ENCODE measurements around the gene SEC16B.
"Not testable (repeated sequence)": the region's sequence is repeated elsewhere in the genome, so short reads cannot be mapped to it uniquely, and the experiment has no call there.

Gene SEC16B, protein sequence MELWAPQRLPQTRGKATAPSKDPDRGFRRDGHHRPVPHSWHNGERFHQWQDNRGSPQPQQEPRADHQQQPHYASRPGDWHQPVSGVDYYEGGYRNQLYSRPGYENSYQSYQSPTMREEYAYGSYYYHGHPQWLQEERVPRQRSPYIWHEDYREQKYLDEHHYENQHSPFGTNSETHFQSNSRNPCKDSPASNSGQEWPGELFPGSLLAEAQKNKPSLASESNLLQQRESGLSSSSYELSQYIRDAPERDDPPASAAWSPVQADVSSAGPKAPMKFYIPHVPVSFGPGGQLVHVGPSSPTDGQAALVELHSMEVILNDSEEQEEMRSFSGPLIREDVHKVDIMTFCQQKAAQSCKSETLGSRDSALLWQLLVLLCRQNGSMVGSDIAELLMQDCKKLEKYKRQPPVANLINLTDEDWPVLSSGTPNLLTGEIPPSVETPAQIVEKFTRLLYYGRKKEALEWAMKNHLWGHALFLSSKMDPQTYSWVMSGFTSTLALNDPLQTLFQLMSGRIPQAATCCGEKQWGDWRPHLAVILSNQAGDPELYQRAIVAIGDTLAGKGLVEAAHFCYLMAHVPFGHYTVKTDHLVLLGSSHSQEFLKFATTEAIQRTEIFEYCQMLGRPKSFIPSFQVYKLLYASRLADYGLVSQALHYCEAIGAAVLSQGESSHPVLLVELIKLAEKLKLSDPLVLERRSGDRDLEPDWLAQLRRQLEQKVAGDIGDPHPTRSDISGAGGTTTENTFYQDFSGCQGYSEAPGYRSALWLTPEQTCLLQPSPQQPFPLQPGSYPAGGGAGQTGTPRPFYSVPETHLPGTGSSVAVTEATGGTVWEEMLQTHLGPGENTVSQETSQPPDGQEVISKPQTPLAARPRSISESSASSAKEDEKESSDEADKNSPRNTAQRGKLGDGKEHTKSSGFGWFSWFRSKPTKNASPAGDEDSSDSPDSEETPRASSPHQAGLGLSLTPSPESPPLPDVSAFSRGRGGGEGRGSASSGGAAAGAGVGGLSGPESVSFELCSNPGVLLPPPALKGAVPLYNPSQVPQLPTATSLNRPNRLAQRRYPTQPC

GRCh38 chr1:177969825-177970371 lies at the start of gene SEC16B:
TSS of gene SEC16B (minus strand) at chr1:177970058. CDS start at chr1:177967981, 2,077 bp downstream.
- DNase-seq (ENCODE audit: low read depth in 2 of 2) = no peak

DNA sequence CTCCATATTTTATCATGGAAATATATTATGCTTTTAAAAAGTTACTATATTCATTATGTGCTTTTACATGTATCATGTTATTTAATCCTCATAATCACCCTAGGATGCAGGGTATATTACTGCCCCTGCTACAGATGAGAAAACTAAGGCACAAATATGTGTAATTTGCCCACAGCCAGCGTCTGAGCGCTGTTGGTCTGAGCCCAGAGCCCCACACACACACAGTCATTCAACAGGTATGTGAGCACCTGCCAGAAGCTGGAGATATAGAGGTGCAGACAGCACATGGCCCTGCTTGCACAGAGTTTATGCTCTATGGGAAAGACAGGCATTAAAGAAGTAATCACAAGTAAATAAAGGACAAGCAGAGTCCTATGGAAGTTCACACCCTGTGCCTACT lies 49.8 kb upstream of the SEC16B start:
- no peak for DNase-seq (ENCODE audit: low read depth in 2 of 2)

DNA sequence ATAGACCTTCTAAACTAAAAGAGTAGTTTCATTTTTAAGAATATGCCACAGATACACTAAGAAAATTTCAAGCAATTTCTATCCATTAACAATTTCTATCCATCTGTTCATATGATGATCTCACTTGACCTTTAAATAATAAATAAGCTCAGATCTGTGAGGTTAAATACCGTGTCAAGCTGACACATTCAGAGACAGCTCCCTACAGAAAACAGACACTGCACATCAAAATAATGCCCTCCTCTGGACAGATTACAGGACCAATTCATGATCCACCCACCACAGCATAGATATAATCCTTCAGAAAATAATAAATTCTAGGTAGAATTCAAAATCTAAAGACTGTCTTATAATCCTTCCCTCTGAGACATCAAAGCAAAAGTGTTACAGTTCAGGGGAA lies 49.4 kb upstream of the SEC16B start:
- DNase-seq (ENCODE audit: low read depth in 2 of 2) = no peak

GRCh38 chr1:178017517-178017916 lies 47.7 kb upstream of the SEC16B start:
- no peak for DNase-seq (ENCODE audit: low read depth in 2 of 2)

DNA sequence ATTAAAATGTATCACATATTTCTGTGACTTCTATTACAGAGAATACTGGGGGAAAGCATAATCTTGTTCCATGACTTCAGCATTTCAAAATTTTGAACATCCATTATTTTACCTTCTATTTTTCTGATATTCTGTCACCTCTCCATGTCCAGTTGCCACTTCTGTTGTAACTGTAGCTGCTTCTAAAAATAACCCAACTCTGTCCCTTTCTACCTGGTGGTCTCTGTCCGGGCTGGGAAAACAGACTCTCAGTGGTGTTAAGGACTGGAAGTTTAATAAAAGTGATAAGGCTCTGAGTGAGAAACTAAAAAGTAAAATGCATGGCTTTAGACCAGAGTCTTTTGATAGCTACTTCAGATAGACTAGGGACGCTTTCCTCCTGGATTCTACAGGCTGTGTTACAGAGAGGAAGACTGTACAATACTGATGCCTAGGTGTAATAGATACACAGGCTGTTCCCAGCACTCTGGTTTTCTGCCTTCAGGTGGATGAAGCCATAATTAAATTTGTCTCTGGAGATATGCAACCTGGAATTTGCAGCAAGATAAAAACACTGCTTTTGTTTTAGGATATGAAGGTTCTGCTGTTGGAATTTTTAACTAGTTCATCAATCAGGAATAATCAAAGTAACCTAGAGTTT lies 42.1 kb upstream of the SEC16B start:
- no peak for DNase-seq (ENCODE audit: low read depth in 2 of 2)

DNA sequence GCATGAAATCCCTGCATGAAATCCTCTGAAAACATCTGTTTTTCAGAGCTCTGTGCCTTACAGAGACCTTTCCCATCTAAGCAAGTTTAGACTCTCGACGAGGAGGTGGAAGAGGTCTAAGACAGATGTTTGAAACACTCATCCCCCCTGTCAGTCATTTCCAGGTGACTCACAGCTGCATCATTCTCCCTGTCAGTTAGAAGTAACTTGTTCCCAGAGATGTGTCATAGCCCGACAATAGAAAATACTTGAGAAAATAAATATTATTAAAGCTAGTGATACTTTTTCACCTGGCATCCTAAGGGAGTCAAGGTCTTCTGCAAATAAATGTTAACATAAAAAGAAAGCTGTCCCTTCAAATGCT lies 41.6 kb upstream of the SEC16B start:
- peak in 1 of 2 experiments; percentile 12 for DNase-seq (ENCODE audit: low read depth in 2 of 2)

DNA sequence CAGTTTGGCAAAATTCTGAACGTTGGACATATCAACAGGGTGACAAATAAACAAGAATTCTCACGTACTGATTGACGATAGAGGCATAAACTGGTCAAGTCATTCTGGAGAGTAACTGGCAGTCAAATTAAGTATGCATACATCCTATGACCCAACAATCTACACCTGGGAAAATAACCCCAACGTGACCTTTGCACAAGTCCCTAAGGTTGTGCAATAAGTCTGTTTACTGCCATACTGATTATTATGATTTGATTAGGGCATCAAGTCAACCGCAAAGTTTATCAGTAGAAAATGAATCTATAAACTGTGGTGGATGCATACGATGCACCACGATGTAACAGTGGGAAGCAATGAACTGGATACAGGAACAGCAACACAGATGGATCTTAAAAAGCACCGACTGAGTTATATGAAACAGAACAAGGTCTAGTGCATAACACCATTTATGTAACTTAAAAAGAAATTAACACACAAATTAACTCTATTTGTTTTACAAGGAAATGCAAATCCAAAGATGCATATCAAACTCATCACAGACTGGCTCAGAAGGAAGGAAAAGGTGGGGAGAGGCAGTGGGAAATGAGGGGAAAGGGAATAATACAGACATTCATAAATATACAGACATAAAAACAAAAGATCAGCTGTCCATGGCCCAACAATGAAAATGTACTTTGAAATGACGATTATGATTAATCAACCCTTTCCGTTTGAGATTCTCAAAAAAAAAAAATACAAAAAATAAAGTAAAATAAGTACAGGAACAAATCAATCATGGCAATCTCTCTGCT lies 41.0 kb upstream of the SEC16B start:
- DNase-seq (ENCODE audit: low read depth in 2 of 2) = no peak

GRCh38 chr1:178006043-178006442 lies 36.2 kb upstream of the SEC16B start:
- no peak for DNase-seq (ENCODE audit: low read depth in 2 of 2)

DNA sequence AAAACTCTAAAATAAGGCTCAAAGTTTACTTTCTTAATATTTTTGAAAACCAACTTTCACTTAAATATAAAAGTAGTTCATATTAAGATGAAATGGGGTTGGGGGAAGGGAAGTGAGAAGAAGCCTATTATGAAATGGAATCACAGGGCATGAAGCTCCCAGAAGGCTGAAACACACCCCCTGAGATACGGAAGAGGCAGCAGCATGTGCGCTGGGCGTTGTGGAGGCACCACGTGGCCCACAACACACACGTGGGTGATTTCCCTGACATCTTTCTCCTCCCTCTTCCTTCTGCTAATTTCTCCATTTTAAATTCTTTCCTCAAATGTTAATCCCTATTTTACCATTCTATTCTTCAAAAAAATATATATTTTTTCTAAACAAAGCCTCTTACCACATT lies 35.6 kb upstream of the SEC16B start:
- DNase-seq (ENCODE audit: low read depth in 2 of 2) = no peak

- no peak for DNase-seq (ENCODE audit: low read depth in 2 of 2)
Observed at GRCh38 chr1:178004926-178005391, 35.1 kb upstream of the SEC16B start.

DNA sequence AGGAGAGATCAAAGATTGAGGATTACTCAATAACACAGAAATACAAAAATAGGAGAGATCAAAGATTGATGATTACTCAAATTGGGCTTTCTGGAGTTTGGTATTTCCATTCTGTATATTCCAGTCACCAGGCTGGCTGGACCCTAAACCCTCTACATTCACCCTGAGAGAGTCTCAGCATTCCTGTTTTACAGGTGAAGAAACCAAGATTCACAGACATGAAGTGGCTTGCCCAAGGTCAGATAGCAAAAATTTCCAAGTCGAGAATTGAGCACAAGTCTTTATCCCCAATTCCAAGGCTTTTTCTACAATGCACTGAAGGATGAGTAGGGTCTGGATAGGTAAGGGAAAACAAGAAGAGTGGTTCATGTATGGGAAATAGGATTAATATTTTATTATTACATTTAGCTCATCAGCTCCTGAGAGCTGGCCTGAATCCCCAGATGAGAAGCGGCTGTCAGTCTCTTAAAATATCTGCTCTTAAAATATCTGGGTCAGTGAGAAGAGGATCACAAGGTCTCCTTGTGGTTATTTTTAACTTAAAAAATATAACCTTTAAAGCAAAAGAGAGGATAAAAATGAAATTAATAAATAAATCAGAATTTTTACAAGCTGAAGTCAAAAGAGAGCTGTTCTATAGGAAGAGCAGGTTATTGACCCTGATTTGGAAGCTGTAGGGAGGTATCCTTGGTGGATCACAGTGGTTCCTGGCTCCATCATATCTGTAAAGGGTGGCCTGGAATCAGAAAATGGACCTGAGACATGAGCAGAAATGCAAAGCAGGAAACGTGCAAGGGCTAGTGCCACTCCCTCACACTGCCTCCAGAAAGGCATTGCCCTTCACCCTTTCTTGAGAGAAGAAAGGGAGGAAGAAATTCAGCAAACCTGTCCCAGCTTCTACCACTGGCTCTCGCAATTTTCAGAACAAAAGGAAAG lies 29.1 kb upstream of the SEC16B start:
- DNase-seq (ENCODE audit: low read depth in 2 of 2) = no peak

GRCh38 chr1:177996957-177997356 lies 27.1 kb upstream of the SEC16B start:
- DNase-seq (ENCODE audit: low read depth in 2 of 2) = no peak

- no peak for DNase-seq (ENCODE audit: low read depth in 2 of 2)
Observed at GRCh38 chr1:177995369-177995768, 25.5 kb upstream of the SEC16B start.

DNA sequence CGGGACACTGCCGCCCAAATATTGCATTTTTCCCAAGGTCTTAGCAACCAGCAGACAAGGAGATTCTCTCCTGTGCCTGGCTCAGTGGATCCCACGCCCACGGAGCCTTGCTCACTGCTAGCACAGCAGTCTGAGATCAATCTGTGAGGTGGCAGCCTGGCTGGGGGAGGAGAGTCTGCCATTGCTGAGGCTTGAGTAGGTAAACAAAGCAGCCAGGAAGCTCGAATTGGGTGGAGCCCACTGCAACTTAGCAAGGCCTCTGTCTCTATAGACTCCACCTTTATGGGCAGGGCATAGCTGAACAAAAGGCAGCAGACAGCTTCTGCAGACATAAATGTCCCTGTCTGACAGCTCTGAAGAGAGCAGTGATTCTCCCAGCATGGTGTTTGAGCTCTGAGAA lies 16.4 kb upstream of the SEC16B start:
- DNase-seq (ENCODE audit: low read depth in 2 of 2) = not testable (repeated sequence)

GRCh38 chr1:177984761-177985160 lies 14.9 kb upstream of the SEC16B start:
- DNase-seq (ENCODE audit: low read depth in 2 of 2) = no peak

DNA sequence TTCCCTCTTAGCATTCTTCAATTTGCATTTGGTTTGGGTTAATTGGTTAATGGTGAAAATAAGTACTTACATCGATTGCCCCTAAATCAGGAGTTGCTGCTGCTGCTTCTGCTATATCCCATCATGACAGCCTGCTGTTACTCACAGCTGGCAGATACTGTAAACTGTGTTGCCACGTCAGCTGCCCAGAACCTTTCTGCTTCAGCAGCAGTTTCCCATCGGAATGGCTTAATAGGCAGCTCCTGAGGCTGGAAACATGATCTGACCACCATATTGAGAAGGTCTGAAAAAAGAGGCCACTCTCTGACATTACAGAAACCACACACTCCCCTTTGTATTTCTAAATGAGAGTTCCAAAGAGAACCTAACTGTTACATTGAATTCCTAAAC lies 14.3 kb upstream of the SEC16B start:
- peak; percentile 93 for DNase-seq (ENCODE audit: low read depth in 2 of 2)

DNA sequence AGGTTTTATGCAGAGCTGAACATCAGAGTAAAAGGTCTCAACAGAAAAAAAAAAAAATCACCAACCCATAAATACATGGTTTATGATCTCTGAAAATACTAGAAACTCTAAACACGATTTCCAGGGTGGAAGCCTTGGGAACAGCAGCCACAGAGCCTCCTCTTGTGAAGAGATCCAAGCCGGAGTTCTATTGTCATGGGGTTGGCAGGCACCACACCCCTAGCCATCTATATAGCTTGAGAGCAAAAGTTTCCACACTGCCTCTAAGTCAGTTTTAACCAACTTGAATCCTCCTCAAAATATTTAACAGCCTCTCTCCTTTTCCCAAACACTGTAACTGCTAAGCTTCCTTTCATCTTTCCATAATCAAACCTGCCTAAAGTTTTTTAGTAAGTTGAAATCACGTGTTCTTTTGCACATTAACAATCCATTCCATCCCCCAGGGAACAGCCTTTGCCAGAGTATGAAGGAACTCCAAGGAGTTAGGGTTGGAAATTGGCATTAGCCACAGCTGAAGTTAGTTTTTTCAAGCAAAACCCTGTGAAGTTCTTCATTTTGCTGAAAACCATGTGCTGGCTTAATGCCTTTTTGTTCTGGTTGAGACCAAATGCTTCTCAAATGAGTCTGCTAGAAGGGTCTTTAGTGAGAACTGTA lies 13.8 kb upstream of the SEC16B start:
- peak; percentile 49 to 59 for DNase-seq (ENCODE audit: low read depth in 2 of 2)

DNA sequence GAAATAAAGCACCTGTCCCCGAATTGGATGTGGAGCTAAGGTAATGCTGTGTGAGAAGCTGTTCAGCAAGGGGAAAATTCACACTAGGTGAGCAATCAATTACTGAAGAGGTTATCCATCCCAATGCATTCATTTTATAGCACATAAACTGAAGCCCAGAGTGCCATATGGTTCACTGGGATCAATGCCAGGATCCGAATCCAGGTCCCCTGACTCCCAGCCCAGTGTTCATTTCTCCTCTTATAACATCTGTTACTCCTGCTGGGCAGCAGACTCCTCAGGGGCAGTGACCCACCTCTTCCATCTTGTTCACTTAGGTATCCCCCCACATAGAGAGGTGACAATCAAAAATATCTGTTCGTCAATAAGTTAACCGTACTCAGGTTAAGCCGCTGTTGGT lies 13.2 kb upstream of the SEC16B start:
- no peak for DNase-seq (ENCODE audit: low read depth in 2 of 2)

DNA sequence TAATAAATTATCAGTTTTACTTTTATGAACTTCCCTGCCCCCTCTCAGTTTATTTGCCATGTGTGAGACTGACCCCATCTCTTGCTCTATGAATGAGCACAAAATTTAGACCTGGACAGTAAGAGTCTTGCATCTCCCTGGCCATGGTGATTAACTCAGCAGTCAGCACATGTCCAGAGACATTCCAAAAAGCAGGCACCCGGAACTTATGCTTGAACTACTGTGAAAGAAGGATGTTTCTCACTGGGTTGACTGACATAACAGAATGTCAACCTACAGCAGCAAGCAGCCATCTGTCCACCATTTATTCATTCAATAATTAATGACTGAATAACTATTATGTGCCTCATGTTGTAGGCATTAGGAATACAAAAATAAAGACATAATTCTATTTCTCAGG lies 11.3 kb upstream of the SEC16B start:
- no peak for DNase-seq (ENCODE audit: low read depth in 2 of 2)

Measured in fibroblast of skin of left quadriceps (primary cell).